B cell (primary cell): ENCODE measurements around the gene HES2. TPM values are rescaled to one million over a fixed set of nuclear protein-coding genes. Genes with fewer than 3 reads are reported as not detected.

Experiments
- ATAC-seq: fragments of 200-7000 bp; cut with Tn5 transposase; one replicate; pipeline ENCODE4 v1.10.0; 2021; ENCODE audit warnings: low read depth, mild to moderate bottlenecking, moderate number of reproducible peaks, moderate library complexity
- CTCF ChIA-PET: fragments of 350-600 bp; sonication (Branson Sonifier 250); formaldehyde crosslinking; loops from one replicate; lab custom pipeline; 2021; ENCODE audit warnings: antibody characterized with exemption, inconsistent platforms; lab: Charles Lee
- POLR2A ChIA-PET: fragments of 350-600 bp; sonication (Branson Sonifier 250); formaldehyde crosslinking; loops from one replicate; lab custom pipeline; 2021; ENCODE audit warnings: antibody characterized with exemption; lab: Charles Lee
- DNase-seq: peaks from one replicate; pipeline ENCODE4 v3.0.0; 2013
- H2AFZ ChIP-seq: 2 replicates; pipeline ENCODE4 v1.6.1; 2012; ENCODE audit warnings: mild to moderate bottlenecking, low read depth, low read length; ENCODE audit not compliant: insufficient read depth, poor library complexity, severe bottlenecking
- H3K27ac ChIP-seq, 2 donors: 1 replicate in 1 of 2; 2 replicates in 1 of 2; pipeline ENCODE4 v1.5.1; 2012 to 2013; ENCODE audit warnings: low read length in 2 of 2, mild to moderate bottlenecking in 2 of 2, moderate library complexity in 1 of 2
- H3K27me3 ChIP-seq, 4 experiments: fragments of 200-600 bp in 1 of 4; sonication (generic) in 1 of 4; replicated peaks in 1 of 4; 1 replicate in 2 of 4; 2 replicates in 2 of 4; pipeline versions ENCODE4 v1.6.1 to v1.7.0; 2013 to 2016; ENCODE audit warnings: low read length in 3 of 4, mild to moderate bottlenecking in 2 of 4, mixed read lengths in 1 of 4, moderate library complexity in 1 of 4; ENCODE audit not compliant: insufficient read depth in 4 of 4, control insufficient read depth in 3 of 4; ENCODE audit errors: control extremely low read depth in 1 of 4
- H3K36me3 ChIP-seq, 2 experiments: replicated peaks in 1 of 2; 1 replicate in 1 of 2; 2 replicates in 1 of 2; pipeline versions ENCODE4 v1.6.1 to v1.7.1; 2013; ENCODE audit warnings: low read length in 1 of 2; ENCODE audit not compliant: insufficient read depth in 2 of 2, control insufficient read depth in 1 of 2; ENCODE audit errors: control extremely low read depth in 1 of 2, extremely low read depth in 1 of 2
- H3K4me1 ChIP-seq, 2 donors: fragments of 200-600 bp in 1 of 2; sonication (generic) in 1 of 2; 1 replicate in 1 of 2; 2 replicates in 1 of 2; pipeline versions ENCODE4 v1.5.1 to v1.6.1; 2013 to 2017; ENCODE audit warnings: low read length in 2 of 2; ENCODE audit not compliant: control insufficient read depth in 2 of 2, insufficient read depth in 2 of 2
- H3K4me2 ChIP-seq: replicated peaks from 2 replicates; pipeline ENCODE3; 2012; ENCODE audit warnings: mild to moderate bottlenecking, low read depth, low read length; ENCODE audit not compliant: poor library complexity, severe bottlenecking
- H3K4me3 ChIP-seq, 5 experiments: fragments of 200-600 bp in 1 of 5; sonication (generic) in 1 of 5; 1 replicate in 3 of 5; 2 replicates in 2 of 5; pipeline versions ENCODE4 v1.5.1 to v1.7.0; 2011 to 2016; ENCODE audit warnings: low read length in 4 of 5, mild to moderate bottlenecking in 4 of 5, low read depth in 2 of 5, control low read depth in 1 of 5, moderate library complexity in 1 of 5; ENCODE audit not compliant: insufficient read depth in 1 of 5; ENCODE audit errors: control extremely low read depth in 1 of 5, extremely low read depth in 1 of 5
- H3K79me2 ChIP-seq: fragments of 200-600 bp; sonication (generic); one replicate; pipeline ENCODE4 v1.6.0; 2016; ENCODE audit warnings: low read length; ENCODE audit not compliant: control insufficient read depth, insufficient read depth
- H3K9ac ChIP-seq: fragments of 200-600 bp; sonication (generic); 2 replicates; pipeline ENCODE4 v1.6.1; 2017; ENCODE audit warnings: mild to moderate bottlenecking, low read length, moderate library complexity
- H3K9me3 ChIP-seq, 3 donors: one replicate each; pipeline versions ENCODE4 v1.6.1 to v1.7.1; 2013; ENCODE audit warnings: low read length in 2 of 3; ENCODE audit not compliant: control insufficient read depth in 2 of 3, insufficient read depth in 1 of 3; ENCODE audit errors: control extremely low read depth in 1 of 3
- H4K20me1 ChIP-seq: 2 replicates; pipeline ENCODE4 v1.6.0; 2012; ENCODE audit warnings: mild to moderate bottlenecking, low read length; ENCODE audit not compliant: insufficient read depth, control insufficient read depth, poor library complexity, severe bottlenecking
- H3K27ac Mint-ChIP-seq: one replicate; pipeline ENCODE4 v1.8.0; 2021; ENCODE audit warnings: mixed read lengths
- H3K27me3 Mint-ChIP-seq: one replicate; pipeline ENCODE4 v1.8.0; 2021; ENCODE audit warnings: mixed read lengths
- H3K4me1 Mint-ChIP-seq: one replicate; pipeline ENCODE4 v1.8.0; 2021; ENCODE audit warnings: mixed read lengths
- H3K4me3 Mint-ChIP-seq: one replicate; pipeline ENCODE4 v1.8.0; 2021; ENCODE audit warnings: mixed read lengths
- H3K9me3 Mint-ChIP-seq: one replicate; pipeline ENCODE4 v1.8.0; 2022; ENCODE audit warnings: mixed read lengths; ENCODE audit not compliant: insufficient read depth
- CTCF ChIP-seq: fragments of 200-600 bp; IDR thresholded peaks from one replicate; pipeline ENCODE4 v1.8.0; 2022; ENCODE audit warnings: antibody characterized with exemption, mild to moderate bottlenecking
- EZH2 ChIP-seq: IDR thresholded peaks from 2 replicates; pipeline ENCODE4 v1.6.1; 2012; ENCODE audit warnings: borderline replicate concordance, low read depth, mild to moderate bottlenecking, moderate library complexity, low read length; ENCODE audit not compliant: insufficient read depth, poor library complexity, severe bottlenecking
- WGBS: methylation state at CpG from one replicate; pipeline ENCODE4 v1.1.5; 2013; ENCODE audit warnings: missing lambda C conversion rate; ENCODE audit not compliant: insufficient coverage; 5-methylcytosine and 5-hydroxymethylcytosine counted together
- intact Hi-C: fragments of 100-400 bp; cut with micrococcal nuclease; formaldehyde crosslinking; loops from one replicate; pipeline ENCODE4 v1.10.0; 2022
- polyA plus RNA-seq: library from polyadenylated mRNA; depleted of rRNA; stranded (reverse); fragments of >200 nt; gene quantifications from 2 replicates; pipeline ENCODE4 v1.2.3, GENCODE V29; 2012
- total RNA-seq, 2 donors: library from RNA; stranded (reverse); fragments of 120-200 nt in 1 of 2; gene quantifications; 1 replicate in 1 of 2; 2 replicates in 1 of 2; pipeline versions ENCODE4 v1.2.3 to v1.2.4, GENCODE V29; 2013 to 2022

HES2 gene
- total and polyA plus RNA-seq, 2 donors (not counting 1 experiment from before 2014, with no cell fraction given): not detected

GRCh38 chr1:6367381-6368012 is 52.2 kb downstream of the HES2 start:
- Histone ChIP-seq H3K9me3 (peaks cover 0 to 18% (median 4%) of the 10 kb centered on the region in 3 donors), H3K4me2 (no peak overlapping the region), H3K36me3 (no peaks in the 10 kb centered on the region), H3K27me3 (no peaks in the 10 kb centered on the region), H2AFZ (no peak overlapping the region), H3K27ac (no peak overlapping the region), H3K79me2 (no peaks in the 10 kb centered on the region), H3K4me3 (no peak overlapping the region), H3K9ac (no peak overlapping the region), H3K4me1 (peaks cover 0 to 5% of the 10 kb centered on the region in 2 donors), H4K20me1 (no peaks in the 10 kb centered on the region)
- TF ChIP-seq EZH2: no peak
- no peak for TF ChIP-seq CTCF
- POLR2A ChIA-PET: no interaction called here
- Mint-ChIP-seq H3K4me1 (peaks cover 2% of the 10 kb centered on the region), H3K9me3 (no peaks in the 10 kb centered on the region), H3K27me3 (no peaks in the 10 kb centered on the region), H3K27ac (no peak overlapping the region), H3K4me3 (no peak overlapping the region)
- over 99% methylated on average over 8 of the region's 9 CpGs for WGBS
- intact Hi-C loops: no loop called here
- ATAC-seq (no peak), DNase-seq (no peak)
- CTCF ChIA-PET: interaction anchor here (0.6 to 1.2 kb wide), 3 partner anchors 32 to 64 kb away, joined by 3 to 4 read pairs (median 3); no protein-coding TSS in a partner anchor

DNA sequence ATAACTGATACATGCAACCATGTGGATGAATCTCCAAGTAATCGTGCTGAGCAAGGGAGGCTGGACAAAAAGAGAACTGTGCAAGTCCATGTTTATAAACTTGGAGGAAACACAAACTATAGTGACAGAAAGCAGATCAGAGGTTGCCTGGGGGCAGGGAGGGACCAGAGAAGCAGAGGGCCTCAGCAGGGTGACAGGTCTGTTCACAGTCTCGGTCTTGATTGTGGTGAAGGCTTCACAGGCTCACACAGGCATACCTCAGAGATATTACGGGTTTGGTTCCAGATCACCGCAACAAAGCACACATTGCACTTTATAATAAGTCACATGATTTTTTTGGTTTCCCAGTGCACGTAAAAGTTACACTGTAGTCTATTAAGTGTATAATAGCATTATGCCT is 54.7 kb downstream of the HES2 start:
- H3K9me3 ChIP-seq: peaks cover 0 to 18% (median 4%) of the 10 kb centered on the region in 3 donors
- intact Hi-C loops: no loop called here
- no peaks in the 10 kb centered on the region for H3K36me3 ChIP-seq
- H3K27me3 Mint-ChIP-seq: no peaks in the 10 kb centered on the region
- POLR2A ChIA-PET: no interaction called here
- CTCF ChIA-PET: interaction anchor here (0.6 kb wide), 1 partner anchor 16 kb away, joined by 5 read pairs; no protein-coding TSS in a partner anchor
- H2AFZ ChIP-seq: no peak overlapping the region
- H3K9me3 Mint-ChIP-seq: no peaks in the 10 kb centered on the region
- H3K27me3 ChIP-seq: no peaks in the 10 kb centered on the region
- H3K4me3 ChIP-seq: no peak overlapping the region
- H3K27ac Mint-ChIP-seq: no peak overlapping the region
- peaks cover 4 to 12% of the 10 kb centered on the region in 2 donors for H3K4me1 ChIP-seq
- TF ChIP-seq CTCF: no peak
- no peak for TF ChIP-seq EZH2
- H3K79me2 ChIP-seq: no peaks in the 10 kb centered on the region
- peaks cover 6% of the 10 kb centered on the region for H3K4me1 Mint-ChIP-seq
- no peaks in the 10 kb centered on the region for H4K20me1 ChIP-seq
- no peak for DNase-seq
- no peak for ATAC-seq
- H3K4me2 ChIP-seq: no peak overlapping the region
- no peak overlapping the region for H3K4me3 Mint-ChIP-seq
- no peak overlapping the region for H3K27ac ChIP-seq
- WGBS: 75% methylated on average over 2 of the region's 5 CpGs
- no peak overlapping the region for H3K9ac ChIP-seq
